Amniotic stem cell (primary cell): ENCODE data around the gene FLT3LG.

Experiments used
- DNase-seq: peaks from one replicate; lab custom pipeline; 2025; lab: John Stamatoyannopoulos, UW

Gene FLT3LG

DNA sequence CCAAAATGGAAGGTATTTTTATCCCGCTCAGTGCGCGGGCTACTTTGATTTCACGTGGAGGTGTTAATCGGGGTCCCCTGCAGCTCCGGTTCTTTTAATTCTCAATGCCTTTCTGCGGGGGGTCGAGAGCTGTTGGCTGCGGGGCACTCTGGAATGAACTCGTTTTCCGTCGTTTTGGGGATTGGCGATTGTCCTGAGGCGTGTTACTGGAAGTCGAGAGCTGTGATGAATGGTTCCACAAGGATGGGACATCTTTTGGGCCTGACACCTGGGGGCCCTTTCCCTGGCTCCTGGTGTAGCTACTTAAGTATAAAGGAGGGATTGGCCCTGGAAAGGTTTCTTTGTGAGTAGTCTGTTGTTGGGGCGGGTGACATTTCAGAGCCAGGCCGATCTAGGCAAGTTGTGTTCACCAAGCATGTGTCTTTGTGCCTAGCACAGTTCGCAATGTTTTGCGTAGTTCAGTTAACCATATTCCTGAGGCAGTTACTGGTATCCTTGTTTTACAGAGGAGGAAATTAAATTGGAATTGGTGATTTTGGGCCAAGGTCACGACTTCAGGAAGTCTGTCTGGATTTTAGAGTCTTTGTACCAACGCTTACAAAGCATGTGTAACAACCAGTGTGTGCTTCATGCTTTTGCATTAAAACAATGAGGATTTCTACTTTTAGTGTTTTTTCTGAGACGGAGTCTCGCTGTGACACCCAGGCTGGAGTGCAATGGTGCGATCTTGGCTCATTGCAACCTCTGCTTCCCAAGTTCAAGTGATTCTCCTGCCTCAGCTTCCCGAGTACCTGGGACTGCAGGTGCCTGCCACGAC is 14.2 kb downstream of the FLT3LG start:
- DNase-seq = no peak

DNA sequence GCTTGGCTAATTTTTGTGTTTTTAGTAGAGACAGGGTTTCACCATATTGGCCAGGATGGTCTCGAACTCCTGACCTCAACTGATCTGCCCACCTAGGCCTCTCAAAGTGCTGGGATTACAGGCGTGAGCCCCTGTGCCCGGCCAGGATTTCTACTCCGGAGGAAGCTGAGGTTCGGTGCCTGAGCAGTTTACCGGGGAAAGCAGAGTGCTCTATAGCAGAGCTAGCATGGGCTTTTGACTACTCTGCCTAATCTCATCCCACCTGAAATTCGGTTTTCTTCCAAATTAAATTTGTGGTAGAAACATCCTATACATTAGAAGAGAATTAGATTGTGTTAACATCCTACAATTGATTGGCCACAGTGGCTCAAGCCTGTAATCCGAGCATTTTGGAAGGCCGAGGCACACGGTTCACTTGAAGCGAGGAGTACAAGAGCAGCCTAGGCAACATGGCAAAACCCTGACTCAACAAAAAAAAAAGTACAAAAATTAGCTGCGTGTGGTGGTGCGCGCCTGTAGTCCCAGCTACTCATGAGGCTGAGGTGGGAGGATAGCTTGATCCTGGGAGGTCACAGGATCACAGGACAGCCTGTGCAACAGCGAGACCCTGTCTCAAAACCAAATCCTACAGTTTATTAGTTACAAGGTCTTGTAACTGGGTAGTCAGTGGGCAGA is 15.0 kb downstream of the FLT3LG start:
- DNase-seq = no peak

DNA sequence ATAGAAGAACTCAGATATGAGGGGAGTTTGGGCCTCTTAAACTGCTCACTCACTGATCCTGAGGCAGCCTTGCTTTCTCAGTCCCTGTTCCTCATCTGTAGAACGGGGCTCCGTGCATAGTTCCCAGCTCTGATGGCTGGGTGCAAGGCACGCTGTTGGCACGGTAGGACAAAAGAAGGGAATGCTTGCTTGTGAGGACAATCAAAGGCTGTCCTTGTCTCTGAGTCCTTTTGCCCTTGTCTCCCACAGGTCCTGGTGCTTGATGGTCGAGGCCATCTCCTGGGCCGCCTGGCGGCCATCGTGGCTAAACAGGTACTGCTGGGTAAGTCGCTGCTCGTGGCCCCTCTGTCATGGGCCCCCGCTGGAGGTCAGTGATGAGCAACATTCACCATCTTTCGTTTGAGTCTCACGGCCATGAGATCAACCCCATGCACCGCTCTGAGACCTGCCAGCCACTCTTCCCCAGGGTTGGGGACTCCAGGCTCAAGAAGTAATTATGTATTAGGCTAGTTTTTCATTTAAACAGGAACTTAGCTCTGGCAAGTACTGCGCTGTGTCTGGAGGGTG is 15.7 kb downstream of the FLT3LG start:
- DNase-seq = no peak

DNA sequence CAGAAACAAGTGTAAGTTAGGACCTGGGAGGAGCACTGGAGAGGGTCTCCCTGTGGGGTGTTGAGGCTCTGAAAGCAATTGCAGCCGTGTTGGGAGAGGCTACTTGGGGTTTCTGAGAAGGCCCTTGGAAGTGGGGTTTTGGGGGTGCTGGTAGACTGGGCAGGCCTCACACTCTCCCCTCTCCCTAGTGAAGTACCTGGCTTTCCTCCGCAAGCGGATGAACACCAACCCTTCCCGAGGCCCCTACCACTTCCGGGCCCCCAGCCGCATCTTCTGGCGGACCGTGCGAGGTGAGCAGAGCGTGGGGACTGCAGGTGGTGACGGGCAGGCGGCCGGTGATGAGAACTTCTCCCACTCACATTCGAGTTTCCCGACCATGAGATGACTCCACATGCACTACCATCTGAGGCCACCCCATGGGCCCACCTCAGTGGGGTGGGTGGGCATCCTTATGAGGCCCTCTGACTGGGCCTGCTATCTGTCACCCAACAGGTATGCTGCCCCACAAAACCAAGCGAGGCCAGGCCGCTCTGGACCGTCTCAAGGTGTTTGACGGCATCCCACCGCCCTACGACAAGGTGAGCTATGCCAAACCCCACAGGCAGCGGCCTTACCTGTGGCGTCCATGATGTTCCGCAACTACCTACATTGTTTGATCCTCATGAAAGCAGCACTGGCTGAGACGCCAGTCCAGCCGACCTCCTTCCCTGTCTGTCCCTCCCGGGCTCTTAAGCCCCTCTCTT is 16.4 kb downstream of the FLT3LG start:
- no peak for DNase-seq

DNA sequence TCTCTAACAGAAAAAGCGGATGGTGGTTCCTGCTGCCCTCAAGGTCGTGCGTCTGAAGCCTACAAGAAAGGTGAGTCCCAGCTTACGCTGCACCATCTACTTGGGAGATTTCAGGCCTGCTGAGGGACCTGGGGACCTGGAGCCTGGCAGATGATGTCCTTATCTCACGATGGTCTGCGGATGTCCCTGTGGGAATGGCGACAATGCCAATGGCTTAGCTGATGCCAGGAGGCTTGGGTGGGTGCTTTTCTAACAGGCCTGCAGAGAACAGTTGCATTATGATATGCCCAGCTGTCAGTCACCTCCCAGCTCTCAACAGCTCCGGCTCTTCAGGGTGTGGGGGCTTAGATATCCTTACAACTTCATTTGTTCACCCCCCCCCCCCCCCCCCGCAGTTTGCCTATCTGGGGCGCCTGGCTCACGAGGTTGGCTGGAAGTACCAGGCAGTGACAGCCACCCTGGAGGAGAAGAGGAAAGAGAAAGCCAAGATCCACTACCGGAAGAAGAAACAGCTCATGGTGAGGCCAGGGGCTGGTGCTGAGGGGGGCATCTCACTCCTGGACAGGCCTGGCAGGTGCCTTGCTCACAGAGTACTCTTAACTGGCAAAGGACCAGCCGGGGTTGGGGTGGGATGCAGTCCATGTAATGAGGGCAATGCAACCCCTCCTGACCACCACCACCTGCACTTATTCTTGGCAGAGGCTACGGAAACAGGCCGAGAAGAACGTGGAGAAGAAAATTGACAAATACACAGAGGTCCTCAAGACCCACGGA is 17.2 kb downstream of the FLT3LG start:
- DNase-seq = no peak

DNA sequence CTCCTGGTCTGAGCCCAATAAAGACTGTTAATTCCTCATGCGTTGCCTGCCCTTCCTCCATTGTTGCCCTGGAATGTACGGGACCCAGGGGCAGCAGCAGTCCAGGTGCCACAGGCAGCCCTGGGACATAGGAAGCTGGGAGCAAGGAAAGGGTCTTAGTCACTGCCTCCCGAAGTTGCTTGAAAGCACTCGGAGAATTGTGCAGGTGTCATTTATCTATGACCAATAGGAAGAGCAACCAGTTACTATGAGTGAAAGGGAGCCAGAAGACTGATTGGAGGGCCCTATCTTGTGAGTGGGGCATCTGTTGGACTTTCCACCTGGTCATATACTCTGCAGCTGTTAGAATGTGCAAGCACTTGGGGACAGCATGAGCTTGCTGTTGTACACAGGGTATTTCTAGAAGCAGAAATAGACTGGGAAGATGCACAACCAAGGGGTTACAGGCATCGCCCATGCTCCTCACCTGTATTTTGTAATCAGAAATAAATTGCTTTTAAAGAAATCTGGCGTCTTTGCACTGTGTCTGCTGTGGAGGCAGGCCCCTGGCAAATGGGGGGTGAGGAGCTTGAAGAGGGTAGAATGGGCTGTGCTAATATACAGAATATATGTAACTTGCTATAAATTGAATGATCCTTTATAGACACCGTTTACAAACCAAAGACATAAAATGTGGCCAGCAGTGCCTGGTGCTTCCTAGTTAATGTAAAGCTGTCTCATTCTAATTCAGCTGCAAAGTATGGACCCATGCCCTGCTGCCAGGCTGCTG is 18.0 kb downstream of the FLT3LG start:
- no peak for DNase-seq

DNA sequence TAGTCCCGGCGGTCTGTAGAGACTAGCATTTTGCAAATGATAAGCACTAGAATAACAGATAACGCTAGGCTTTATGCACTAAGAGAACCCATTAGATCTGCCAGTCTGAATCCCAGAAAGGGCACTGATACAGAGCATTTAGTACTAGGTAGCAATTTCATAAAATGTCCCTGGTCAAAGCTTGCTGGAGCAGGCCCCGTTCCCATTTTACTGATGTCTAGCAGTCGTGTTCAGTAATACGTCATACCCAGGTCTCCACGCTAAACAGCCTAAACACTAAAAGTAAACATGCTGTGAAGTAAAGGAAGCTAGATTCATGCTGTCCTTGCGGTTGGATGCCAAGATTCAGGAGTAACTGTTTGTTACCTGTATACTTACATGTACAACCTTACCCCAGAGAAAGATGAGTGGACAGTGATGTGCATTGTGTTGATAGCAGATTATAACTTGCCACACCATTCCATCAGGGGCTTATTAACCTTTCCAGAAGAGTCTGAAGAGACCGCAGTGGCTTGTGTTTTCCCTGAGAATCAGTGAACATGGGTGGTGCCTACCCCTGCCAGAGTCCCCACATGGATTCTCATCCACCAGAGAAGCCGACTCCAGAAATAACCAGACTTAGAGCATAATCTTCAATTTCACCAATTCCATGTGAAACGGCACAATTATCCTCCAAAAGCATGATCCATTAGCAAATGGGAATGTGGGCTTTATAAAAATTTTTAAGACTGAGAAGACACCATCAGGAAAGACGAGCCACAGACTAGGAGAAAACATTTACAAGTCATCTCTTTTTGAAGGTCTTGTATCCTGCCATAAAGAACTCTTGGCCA is 18.8 kb downstream of the FLT3LG start:
- DNase-seq = no peak

DNA sequence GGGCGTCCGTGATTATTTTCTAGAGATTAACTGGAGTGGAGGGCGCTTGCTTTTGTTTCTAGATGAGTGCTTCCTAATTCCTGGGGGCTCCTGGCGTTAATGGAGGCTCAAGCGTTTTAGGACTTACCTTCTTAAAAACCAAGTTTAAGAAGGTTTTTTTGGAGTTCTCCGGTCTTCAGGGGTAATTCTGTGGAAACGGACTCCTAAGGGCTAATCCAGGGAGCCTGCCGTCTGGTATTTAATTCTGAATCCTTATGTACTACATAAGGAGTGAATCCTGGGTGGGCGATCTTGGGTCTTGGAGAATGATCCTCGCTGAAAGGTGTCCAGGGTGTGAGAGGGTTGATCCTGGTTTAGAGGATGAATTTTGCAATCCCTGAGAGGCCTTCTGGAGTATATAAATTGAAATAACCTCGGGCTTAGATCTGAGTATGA is 22.6 kb downstream of the FLT3LG start:
- DNase-seq = no peak

DNA sequence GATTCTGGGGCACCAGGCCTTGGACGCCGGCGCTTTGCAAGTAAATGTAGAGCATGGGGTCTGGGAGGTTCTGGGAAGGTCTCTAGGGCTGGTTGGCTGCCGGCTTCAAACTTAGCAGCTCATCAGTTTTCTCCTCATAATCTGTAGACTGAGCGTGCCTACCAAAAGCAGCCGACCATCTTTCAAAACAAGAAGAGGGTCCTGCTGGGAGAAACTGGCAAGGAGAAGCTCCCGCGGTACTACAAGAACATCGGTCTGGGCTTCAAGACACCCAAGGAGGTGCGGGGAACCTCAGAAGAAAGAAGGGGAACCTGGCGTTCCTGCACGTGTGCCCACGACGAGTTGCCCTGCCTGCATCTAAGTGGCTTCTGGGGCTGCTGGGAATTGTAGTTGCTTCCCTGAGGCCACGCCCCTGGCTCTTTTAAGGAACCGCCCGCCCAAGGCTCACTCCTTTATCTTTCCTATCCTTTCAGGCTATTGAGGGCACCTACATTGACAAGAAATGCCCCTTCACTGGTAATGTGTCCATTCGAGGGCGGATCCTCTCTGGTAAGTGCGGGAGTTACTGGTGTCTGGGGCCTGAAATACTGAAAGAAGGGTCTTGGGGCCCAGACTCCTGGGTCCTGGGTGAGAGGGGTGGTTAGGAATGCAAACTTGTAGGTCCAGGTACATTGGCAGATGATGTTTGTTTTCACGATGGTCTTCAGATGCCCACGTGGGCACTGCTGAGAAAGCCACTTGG is 23.2 kb downstream of the FLT3LG start:
- no peak for DNase-seq

DNA sequence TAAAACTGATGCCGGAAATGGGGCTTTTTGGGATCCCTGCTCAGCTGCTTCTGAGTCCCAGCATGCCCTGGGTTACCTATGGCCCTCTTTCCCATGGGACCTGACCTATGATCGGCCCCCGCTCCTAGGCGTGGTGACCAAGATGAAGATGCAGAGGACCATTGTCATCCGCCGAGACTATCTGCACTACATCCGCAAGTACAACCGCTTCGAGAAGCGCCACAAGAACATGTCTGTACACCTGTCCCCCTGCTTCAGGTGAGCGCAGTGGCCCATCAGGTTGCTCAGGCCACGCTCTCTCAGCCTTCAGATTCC is 23.7 kb downstream of the FLT3LG start:
- DNase-seq = no peak

DNA sequence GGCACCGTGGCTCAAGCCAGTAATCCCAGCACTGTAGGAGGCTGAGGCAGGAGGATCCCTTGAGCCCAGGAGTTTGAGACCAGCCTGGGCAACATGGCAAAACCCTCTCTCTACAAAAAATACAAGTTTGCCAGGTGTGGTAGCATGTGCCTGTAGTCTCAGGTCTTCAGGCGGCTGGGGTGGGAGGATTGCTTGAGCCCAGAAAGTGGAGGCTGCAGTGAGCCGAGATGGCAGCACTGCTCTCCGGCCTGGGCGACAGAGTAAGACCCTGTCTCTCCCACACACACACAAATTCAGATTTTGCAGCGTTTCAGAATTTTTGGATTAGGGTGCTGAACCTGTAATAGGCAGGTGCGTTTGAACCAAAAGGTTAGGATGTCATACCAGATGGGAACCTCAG is 24.5 kb downstream of the FLT3LG start:
- no peak for DNase-seq

DNA sequence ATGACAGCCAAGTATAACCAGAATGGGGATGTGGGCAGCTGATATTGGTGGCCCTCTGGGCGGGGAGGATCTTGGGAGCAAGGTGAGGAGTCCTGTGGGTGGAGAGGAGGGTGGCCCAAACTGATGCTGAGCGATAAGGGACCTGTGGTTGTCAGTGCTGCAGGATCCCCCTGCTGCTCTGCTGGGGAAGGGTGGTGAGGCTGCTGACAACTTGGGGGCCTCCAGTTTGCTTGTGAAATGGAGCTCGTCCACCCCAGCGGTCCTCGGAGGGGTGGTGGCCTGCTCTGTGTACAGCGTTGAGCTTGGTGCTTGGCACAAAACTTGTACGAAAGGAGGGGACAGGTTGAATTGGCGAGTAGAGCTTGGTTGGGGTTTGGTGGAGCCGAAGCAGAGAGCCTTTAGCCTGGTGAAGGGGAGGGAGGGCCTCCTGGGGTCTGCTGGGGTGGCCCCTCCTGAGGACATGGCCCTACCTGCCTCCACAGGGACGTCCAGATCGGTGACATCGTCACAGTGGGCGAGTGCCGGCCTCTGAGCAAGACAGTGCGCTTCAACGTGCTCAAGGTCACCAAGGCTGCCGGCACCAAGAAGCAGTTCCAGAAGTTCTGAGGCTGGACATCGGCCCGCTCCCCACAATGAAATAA is 25.1 kb downstream of the FLT3LG start:
- DNase-seq = no peak

DNA sequence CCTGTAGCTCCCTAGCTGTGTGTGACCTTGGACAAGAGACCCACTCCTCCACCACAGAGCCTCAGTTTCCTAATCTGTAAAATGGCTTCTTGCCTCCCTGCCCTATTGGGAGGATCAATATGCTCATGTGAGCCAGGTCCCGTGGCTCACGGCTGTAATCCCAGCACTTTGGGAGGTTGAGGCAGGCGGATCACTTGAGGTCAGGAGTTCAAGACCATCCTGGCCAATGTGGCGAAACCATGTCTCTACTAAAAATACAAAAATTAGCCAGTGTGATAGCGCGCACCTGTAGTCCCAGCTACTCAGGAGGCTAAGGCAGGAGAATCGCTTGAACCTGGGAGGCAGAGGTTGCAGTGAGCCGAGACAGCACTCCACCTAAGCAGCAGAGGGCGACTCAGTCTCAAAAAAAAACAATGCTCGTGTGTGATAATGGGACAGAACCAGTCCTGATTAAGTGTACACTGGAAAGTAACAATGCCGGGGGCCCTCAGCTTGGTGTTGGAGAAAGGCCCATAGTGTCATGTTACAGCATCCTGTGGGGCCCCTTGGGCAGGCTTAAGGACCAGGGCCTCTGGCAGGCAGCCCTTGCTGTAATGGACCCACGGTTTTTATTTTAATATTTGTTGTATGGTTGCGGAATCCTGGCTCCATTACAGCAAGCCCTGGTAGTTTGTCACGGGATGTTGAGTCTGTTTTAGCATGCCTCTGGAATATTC is 29.0 kb downstream of the FLT3LG start:
- peak; percentile 27 for DNase-seq

DNA sequence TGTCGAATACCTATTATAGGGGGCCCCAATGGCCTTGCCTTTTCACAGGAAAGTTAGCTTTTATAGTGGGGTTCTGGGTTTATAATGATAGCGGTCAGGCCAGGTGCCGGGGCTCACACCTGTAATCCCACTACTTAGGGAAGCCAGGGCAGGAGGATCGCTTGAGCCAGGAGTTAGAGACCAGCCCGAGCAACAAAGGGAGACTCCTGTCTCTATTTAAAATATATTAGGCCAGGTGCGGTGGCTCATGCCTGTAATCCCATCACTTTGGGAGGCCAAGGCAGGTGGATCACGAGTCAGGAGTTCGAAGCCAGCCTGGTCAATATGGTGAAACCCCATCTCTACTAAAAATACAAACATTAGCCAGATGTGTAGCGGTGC is 29.6 kb downstream of the FLT3LG start:
- DNase-seq = no peak

DNA sequence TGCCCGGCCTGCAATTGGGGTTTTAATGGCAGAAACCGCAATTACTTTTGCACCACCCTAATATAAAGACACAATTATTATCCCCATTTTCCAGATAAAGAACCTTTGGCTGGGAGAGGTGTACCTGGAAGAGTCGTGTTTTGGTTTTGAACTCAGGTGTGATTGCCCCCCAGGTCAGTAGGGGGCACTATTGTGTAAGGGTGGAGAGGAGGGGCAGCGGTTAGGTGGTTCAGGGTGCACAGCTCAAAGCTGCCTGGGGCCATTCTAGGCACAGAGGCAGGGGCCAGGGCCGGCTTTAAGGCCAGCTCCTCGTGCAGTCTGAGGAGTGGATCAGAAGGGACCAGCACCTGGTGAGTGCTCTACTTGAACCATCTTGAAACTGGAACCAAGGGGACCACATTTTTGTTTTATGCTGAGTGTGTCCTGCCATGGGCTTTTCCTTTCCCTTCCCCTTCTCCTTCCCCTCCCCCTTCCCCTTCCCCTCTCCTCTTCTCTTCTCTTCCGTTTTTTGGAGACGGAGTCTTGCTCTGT is 32.6 kb downstream of the FLT3LG start:
- no peak for DNase-seq

DNA sequence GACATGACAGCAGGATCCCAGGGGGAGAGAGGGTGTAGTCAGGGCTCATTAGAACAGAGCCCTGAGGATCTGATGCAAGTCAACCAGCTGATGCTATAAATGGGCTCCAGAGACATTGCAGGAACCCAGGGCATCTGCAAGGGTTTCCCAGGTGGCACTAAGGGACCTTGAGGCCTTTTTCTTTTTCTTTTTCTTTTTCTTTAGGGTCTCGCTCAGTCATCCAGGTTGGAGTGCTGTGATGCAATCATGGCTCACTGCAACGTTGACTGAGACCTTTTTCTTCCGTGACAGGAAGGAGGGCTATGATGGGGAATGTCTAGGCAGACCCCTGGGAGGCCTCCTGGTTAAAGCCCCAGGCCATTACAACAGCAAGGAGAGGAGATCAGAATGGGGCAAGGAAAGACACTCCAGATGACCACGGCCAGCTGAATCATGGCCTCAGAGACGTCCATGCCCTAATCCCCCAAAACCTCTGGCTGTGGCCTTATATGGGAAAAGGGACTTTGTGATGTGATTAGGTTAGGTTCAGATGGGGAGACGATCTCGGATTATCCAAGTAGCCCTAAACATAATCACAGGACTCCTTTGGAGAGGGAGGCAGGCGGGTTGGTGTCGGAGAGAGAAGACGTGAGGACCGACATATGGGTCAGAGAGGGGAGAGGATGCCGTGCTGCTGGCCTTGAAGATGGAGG is 33.9 kb downstream of the FLT3LG start:
- DNase-seq = no peak

DNA sequence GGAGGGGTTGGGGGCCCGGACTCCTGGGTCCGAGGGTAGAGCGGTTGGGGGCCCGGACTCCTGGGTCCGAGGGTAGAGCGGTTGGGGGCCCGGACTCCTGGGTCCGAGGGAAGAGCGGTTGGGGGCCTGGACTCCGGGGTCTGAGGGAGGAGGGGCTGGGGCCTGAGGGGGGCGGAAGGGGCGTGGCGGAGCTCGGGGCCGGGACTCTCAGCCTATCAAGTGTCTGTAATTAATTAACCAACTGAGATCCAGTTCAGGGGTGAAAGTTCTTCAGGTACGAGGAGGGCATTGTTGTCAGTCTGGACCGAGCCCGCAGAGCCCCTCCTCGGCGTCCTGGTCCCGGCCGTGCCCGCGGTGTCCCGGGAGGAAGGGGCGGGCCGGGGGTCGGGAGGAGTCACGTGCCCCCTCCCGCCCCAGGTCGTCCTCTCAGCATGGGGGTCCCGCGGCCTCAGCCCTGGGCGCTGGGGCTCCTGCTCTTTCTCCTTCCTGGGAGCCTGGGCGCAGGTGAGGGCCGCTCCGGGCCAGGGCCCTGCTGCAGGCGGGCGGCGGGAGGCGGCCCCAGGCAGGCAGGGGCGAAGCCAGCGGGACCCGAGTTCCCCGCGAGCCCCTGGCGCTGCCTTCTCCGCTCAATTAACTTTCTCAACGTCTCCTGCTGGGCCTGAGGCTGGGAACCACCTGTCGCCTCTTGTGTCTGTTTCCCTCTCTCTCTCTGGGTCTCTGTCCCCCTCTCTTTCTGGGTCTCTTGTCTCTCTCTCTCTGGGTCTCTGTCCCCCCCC is 39.1 kb downstream of the FLT3LG start:
- DNase-seq = no peak
